Activated CD8-positive, alpha-beta memory T cell treated with anti-CD3 and anti-CD28 coated beads, Interleukin-2, amount 50 U/mL, for 1 hour (primary cell): ENCODE data around the gene USP17L26.
"Not testable (repeated sequence)": the region's sequence is repeated elsewhere in the genome, so short reads cannot be mapped to it uniquely, and the experiment has no call there.

ENCODE experiments used
- DNase-seq: peaks from one replicate; pipeline ENCODE4 v3.0.0-alpha.2; 2020; ENCODE audit errors: extremely low read depth

The USP17L26 gene

GRCh38 chr4:9334358-9334757 is at the start of gene USP17L26:
Gene USP17L26 (plus strand): TSS chr4:9334658. CDS start chr4:9334658, 0 bp downstream.
- not testable (repeated sequence) for DNase-seq

- DNase-seq: not testable (repeated sequence)
Observed at GRCh38 chr4:9324191-9324590, 10.3 kb upstream of the USP17L26 start.

- DNase-seq: not testable (repeated sequence)
Observed at GRCh38 chr4:9324865-9325264, 9.6 kb upstream of the USP17L26 start, which contains the start of gene USP17L24. Gene USP17L24 (plus strand): TSS chr4:9325165. CDS start chr4:9325165, 0 bp downstream.

GRCh38 chr4:9329611-9330010 is 4.8 kb upstream of the USP17L26 start, which contains the start of gene USP17L25:
Gene USP17L25 (plus strand): TSS chr4:9329911. CDS start chr4:9329911, 0 bp downstream.
- DNase-seq: not testable (repeated sequence)

GRCh38 chr4:9339103-9339502 is 4.6 kb downstream of the USP17L26 start, which contains the start of gene USP17L5:
Gene USP17L5 (plus strand): TSS chr4:9339403. CDS start chr4:9339403, 0 bp downstream.
- not testable (repeated sequence) for DNase-seq

GRCh38 chr4:9343848-9344247 is 9.4 kb downstream of the USP17L26 start, which contains the start of gene USP17L27:
Gene USP17L27 (plus strand): TSS chr4:9344148. CDS start chr4:9344148, 0 bp downstream.
- not testable (repeated sequence) for DNase-seq

- not testable (repeated sequence) for DNase-seq
Observed at GRCh38 chr4:9348593-9348992, 14.1 kb downstream of the USP17L26 start, which contains the start of gene USP17L28. Gene USP17L28 (plus strand): TSS chr4:9348893. CDS start chr4:9348893, 0 bp downstream.

- DNase-seq: not testable (repeated sequence)
Observed at GRCh38 chr4:9350866-9351265, 16.4 kb downstream of the USP17L26 start.

- not testable (repeated sequence) for DNase-seq
Observed at GRCh38 chr4:9353338-9353737, 18.9 kb downstream of the USP17L26 start, which contains the start of gene USP17L29. Gene USP17L29 (plus strand): TSS chr4:9353638. CDS start chr4:9353638, 0 bp downstream.

GRCh38 chr4:9362829-9363228 is 28.4 kb downstream of the USP17L26 start, which contains the start of gene USP17L30:
Gene USP17L30 (plus strand): TSS chr4:9363129. CDS start chr4:9363129, 0 bp downstream.
- DNase-seq: not testable (repeated sequence)

GRCh38 chr4:9379881-9380280 is 45.4 kb downstream of the USP17L26 start:
- not testable (repeated sequence) for DNase-seq

GRCh38 chr4:9381012-9381534 is 46.6 kb downstream of the USP17L26 start:
- DNase-seq: not testable (repeated sequence)

GRCh38 chr4:9384126-9384525 is 49.7 kb downstream of the USP17L26 start:
- DNase-seq: no peak
